SIG-M5 (cell line): ENCODE data around the gene SDC1.

Experiments used
- DNase-seq: peaks from one replicate; lab custom pipeline; 2025; lab: John Stamatoyannopoulos, UW

The SDC1 gene

DNA sequence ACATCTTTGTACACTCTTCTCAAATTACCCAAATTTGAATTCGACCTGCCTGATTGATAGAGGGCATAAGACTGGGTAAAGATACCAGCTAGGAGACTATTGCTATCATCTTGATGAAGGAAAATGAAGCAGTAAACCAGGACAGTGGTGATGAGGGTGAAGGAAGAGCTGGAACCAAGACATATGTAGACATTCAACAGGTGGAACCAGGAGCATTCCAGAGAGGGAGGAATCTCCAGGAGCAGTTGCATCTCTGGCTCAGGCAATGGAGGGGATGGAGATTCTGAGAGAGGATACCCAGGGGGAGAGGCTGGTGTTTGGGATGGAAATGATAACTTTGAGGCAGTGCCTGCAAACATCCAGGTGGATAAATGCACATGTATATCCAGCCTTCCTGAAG, 41.6 kb downstream of the SDC1 start:
- DNase-seq: no peak

DNA sequence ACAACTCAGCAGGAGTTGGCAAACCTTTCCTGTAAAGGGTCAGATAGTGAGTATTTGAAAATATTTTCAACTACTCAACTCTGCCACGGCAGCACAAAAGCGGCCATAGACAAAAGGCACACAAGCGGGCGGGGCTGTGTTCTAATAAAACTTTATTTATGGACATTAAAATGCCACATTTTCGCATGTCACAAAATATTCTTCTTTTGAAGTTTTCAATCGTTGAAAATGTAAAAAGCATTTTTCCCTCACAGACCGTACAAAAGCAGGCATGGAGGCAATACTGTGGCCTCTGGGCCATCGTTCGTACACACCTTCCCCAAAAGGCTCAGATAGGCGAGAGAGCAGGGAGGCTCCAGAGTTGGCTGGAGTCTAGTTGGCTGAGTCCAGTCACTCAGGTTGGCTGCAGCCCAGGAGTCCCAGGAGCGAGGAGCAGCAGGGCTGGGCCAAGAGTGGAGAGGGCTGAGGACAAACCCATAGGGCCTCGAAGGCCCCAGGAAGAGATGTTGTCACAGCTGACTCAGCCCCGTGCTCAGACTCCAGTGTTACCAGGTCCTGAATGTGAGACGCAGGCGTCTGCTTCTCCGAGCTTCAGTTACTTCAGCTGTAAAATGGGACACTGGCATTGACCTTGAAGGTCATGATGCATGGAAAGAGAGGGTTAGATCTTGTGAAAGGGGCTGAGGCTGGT, 42.5 kb downstream of the SDC1 start:
- DNase-seq: no peak

- DNase-seq: no peak
Measured at GRCh38 chr2:20181761-20182160, 43.2 kb downstream of the SDC1 start.

- no peak for DNase-seq
Measured at GRCh38 chr2:20180676-20181648, 44.0 kb downstream of the SDC1 start.

- no peak for DNase-seq
Measured at GRCh38 chr2:20179755-20180594, 45.0 kb downstream of the SDC1 start.

GRCh38 chr2:20179466-20179754, 45.5 kb downstream of the SDC1 start:
- no peak for DNase-seq

- DNase-seq: no peak
Measured at GRCh38 chr2:20178666-20179465, 46.1 kb downstream of the SDC1 start.

DNA sequence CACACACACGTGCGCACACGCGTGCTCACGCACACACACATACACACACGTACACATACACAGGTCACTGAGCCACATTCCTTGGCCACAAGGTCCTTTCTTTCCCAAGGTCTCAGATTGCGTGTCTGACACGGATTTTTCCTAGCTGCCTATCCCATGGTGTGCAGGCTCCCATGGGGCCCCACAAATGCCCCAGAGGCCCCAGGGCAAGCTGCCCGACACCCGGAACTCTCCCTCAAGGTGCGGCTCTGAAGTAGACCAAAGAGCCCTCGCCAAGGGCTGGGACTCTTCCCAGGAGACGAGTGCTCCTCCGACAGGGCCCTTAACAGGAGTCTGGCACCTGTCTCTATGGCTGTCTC, 46.7 kb downstream of the SDC1 start:
- DNase-seq: no peak

GRCh38 chr2:20177556-20178248, 47.2 kb downstream of the SDC1 start:
- DNase-seq: no peak

GRCh38 chr2:20176760-20177159, 48.2 kb downstream of the SDC1 start:
- DNase-seq: no peak

- no peak for DNase-seq
Measured at GRCh38 chr2:20175931-20176330, 49.0 kb downstream of the SDC1 start.

GRCh38 chr2:20175267-20175666, 49.7 kb downstream of the SDC1 start:
- DNase-seq: no peak

DNA sequence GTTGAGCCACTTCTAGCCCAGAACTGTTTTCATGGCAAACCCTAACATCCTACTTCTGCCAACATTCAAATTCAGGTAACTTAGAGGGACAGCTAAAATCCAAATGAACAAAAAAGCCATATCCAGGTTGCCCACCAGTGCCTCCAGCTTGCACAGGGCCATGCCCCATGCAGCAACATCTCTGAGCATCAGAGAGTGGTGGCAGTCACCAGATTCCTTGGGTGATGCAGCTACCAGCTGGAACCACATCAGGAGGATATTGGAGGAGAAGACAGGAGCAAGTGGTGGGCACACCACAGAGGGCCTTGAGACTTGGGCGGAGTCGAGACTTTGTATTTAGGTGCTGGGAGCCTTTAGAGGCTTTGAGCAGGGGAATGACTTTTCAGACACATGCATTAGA, 50.5 kb downstream of the SDC1 start:
- DNase-seq: no peak

- DNase-seq: no peak
Measured at GRCh38 chr2:20173496-20174402, 51.2 kb downstream of the SDC1 start.

DNA sequence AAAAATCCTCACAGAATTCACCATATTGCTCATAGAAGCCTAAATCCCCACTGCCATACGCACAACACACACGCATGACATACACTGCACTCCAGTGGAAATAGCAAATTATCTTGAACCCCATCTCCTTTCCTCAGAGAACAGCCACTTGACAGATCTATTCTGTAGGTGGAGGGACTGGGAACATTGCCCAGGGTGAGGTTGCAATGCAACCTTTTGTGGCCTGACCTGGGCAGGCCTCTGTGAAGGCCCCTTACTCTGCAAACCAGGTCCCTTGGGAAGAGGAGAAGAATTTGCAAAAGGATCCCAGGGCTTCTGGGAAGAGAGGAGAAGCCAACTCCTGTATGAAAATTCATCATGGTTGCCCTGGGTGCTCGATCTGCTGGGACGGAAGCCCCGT, 51.9 kb downstream of the SDC1 start:
- no peak for DNase-seq

- no peak for DNase-seq
Measured at GRCh38 chr2:20172273-20173055, 52.5 kb downstream of the SDC1 start.

DNA sequence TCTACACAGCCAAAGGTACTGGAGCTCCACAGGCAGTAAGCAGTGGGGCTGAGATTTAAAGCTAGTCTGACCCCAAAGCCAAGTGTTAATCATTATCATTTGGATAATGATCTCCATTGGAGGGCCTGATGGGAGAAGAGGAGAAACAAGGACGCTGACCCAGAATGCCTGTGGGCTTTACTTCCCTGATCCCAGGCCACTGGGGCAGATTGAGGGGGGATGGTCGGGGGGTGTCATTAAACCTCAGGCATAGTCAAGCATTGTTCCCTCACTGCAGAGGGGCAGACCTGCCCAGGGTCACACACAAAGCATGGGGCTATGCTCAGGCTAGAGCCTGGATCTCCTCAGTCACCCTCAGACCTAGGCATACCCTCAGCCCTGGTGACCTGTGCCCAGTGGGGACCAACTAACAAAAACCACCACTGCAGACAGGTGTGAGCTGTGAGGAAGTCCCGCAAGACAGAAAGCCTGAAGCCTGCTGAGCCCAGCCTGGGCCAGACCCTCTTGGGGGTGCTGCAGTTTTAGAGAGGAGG, 53.4 kb downstream of the SDC1 start:
- no peak for DNase-seq

GRCh38 chr2:20170704-20171250, 54.2 kb downstream of the SDC1 start:
- DNase-seq: no peak
